CD4-positive, alpha-beta T cell treated with Interleukin-2 at 100 ng/mL for 4 hours (primary cell): Measurements from ENCODE around the gene DNLZ.

Experiments used
- DNase-seq: peaks from one replicate; pipeline ENCODE4 v3.0.0-alpha.2; 2020; ENCODE audit warnings: low spot score

Gene DNLZ

GRCh38 chr9:136343121-136343883 is 20.2 kb downstream of the DNLZ start:
- no peak for DNase-seq

GRCh38 chr9:136342181-136343120 is 21.1 kb downstream of the DNLZ start:
- DNase-seq = peak; percentile 45

GRCh38 chr9:136341769-136342168 is 21.8 kb downstream of the DNLZ start:
- DNase-seq = no peak

GRCh38 chr9:136341042-136341655 is 22.4 kb downstream of the DNLZ start:
- no peak for DNase-seq

- no peak for DNase-seq
Observed at GRCh38 chr9:136340356-136341041, 23.0 kb downstream of the DNLZ start.

- DNase-seq = no peak
Observed at GRCh38 chr9:136339958-136340310, 23.6 kb downstream of the DNLZ start.

GRCh38 chr9:136339173-136339957 is 24.2 kb downstream of the DNLZ start:
- DNase-seq = peak; percentile 32

GRCh38 chr9:136338511-136338910 is 25.0 kb downstream of the DNLZ start:
- DNase-seq = no peak

- DNase-seq = no peak
Observed at GRCh38 chr9:136337416-136338395, 25.8 kb downstream of the DNLZ start.

GRCh38 chr9:136336881-136337280 is 26.7 kb downstream of the DNLZ start:
- no peak for DNase-seq

- no peak for DNase-seq
Observed at GRCh38 chr9:136336156-136336870, 27.2 kb downstream of the DNLZ start.

GRCh38 chr9:136335296-136336155 is 28.0 kb downstream of the DNLZ start:
- DNase-seq = no peak

GRCh38 chr9:136334541-136334940 is 29.0 kb downstream of the DNLZ start:
- DNase-seq = no peak

- DNase-seq = no peak
Observed at GRCh38 chr9:136333486-136333885, 30.1 kb downstream of the DNLZ start.

- DNase-seq = no peak
Observed at GRCh38 chr9:136333045-136333444, 30.5 kb downstream of the DNLZ start.

GRCh38 chr9:136332482-136332983 is 31.0 kb downstream of the DNLZ start:
- no peak for DNase-seq

GRCh38 chr9:136331556-136332481 is 31.7 kb downstream of the DNLZ start:
- DNase-seq = no peak
